GM21515 (cell line): ENCODE data around the gene ZNF865.

ENCODE experiments used
- ATAC-seq: cut with Tn5 transposase; IDR thresholded peaks from one replicate; pipeline ENCODE4 v1.9.1; 2021; ENCODE audit not compliant: unreplicated experiment

ZNF865 gene

DNA sequence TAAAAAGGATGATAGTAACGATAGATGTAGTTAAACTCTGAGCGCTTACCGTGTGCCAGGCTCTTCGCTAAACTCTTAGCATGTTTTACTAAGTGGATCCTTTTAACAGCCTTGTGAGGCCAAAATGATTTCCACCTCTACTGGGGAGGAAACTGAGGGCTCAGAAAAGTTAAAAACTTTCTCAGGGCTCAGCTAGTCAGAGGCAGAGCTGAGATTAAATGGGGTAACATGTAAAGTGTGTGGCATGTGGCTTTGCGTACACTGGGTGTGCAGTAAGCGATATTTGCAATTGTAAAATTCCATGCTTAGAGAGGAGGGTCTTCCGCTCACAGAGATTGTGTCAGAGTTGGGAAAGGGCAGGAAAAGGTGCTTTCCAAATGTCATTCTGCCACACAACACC lies 51.1 kb downstream of the ZNF865 start:
- no peak for ATAC-seq

DNA sequence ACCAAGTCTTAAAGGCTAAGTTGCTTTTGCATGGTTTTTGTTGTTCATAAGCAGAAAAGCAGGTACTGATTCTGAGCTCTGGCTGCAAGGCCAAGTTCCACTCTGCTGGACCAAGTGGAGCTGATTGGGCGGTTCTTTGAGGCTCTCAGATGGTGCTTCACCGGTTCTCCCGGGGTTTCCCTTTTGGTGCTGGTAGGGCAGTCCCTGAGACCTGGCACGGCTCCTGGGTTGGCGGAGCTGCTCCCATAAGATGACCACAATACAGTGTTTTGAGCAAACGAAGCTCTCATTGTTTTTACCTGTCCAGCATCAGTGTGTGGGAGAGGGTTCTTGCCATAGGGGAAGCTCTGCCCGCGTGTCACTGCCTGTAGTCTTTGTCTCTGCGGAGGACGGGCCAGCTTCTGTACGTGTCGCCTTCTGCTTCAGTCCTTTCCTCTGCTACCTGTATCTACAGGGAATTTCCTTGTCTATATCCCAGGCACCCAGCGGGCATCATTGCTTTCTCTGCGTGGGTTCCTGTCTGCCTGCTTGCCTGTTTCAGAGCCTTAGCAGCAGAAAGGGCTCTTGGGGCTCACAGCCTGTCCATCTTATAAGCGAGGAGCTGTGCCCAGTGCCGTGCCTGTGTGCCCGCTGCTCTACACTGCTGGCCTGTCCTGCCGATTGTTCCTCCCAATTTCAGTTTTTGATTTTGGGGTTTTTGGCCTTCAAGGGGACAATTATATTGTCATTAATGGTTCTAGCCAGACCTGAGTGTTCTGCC lies 51.7 kb downstream of the ZNF865 start:
- no peak for ATAC-seq

GRCh38 chr19:55658846-55659459 lies 53.5 kb downstream of the ZNF865 start:
- ATAC-seq = no peak

GRCh38 chr19:55659822-55660221 lies 54.4 kb downstream of the ZNF865 start:
- no peak for ATAC-seq

DNA sequence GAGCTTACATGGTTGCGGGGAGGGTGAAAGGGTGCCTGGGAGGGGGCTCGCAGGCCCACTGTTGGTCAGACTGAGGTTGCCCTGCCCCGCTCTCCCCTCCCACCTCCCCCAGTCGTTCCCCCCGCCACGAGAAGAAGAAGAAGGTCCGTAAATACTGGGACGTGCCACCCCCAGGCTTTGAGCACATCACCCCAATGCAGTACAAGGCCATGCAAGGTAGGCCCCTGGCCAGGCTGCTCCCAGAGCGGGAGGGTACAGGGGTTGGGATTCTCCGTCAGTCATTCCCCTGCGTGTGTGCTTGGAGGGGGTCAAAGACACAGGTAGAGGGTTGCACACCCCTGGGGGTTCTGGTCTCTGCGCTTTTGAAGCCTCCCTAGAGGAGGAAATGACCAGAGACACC lies 55.0 kb downstream of the ZNF865 start:
- no peak for ATAC-seq

- ATAC-seq = no peak
Measured at GRCh38 chr19:55660991-55661390, 55.5 kb downstream of the ZNF865 start.

- no peak for ATAC-seq
Measured at GRCh38 chr19:55661826-55662225, 56.4 kb downstream of the ZNF865 start.

DNA sequence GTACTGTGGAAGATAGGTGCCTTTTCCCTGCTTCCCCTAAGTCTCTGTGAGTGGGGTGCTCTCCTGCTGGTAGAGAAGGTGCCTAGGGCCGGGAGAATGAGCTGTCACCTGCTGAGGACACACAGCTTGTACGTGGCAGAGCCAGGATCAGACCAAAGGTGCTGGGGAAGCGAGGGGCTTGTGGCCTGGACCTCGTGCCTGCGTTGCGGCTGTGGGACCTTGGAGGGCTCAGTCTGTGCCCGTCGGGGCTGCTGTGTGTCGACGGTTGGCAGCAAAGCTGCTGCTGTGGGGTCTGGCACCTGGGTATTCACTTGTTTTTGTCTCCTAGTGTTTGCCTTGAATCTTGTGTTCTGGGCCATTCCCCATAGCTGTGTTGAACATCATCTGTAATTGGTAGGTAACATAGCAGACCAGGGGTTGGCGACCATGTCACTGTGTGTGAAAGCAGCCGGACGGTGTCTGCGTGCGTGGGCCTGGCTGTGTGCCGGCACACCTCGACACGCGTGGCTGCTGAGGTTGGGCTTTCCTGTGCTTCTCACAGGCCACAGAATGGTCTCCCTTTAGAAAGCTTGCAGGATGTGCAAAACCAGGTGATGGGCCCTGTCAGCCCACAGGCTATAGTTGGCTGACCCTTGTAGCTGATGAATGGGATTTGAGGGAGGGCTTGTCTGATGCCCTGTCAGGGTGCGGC lies 58.5 kb downstream of the ZNF865 start:
- no peak for ATAC-seq

DNA sequence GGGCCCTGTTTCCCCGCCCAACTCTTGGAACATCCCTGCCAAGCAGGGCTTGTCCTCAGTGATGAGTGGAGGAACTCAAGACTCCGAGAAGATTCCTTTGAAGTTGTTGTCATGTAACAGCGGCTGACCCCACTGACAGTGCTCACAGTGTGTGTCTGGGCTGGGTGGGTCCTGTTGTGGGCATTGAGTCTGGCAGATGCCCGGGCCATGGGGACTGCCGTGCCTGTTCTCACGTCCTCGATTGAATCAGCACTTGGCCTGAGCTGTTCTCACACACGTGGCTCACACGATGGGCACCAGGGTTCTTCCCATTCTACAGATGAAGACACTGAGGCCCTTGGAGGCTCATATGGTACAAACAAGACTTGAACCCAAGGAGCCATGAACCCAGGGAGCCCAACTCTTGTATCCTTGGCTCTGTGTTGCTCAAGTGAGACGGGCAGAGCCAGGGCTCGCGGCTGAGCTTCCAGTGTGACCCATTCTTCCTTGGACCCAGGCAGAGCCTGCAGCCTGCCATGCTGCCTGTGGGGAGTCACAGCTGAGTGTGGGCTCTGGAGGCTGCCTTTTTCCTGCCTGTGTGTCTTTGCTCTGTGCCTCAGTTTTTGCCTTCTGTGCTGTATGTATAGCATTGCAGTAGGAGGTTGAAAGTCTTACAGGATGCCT lies 61.0 kb downstream of the ZNF865 start:
- no peak for ATAC-seq
